Fibroblast of lung (primary cell): Measurements from ENCODE around the gene NCOR1. TPM values are rescaled to one million over a fixed set of nuclear protein-coding genes. Genes with fewer than 3 reads are reported as not detected.

ENCODE experiments used
- DNase-seq, 2 donors: peaks; one replicate each; pipeline versions ENCODE4 v3.0.0 to v3.0.0-alpha.2; 2010; ENCODE audit warnings: low read depth in 2 of 2
- H2AFZ ChIP-seq: 2 replicates; pipeline ENCODE4 v1.5.1; 2012; ENCODE audit warnings: low read length, control low read depth, inconsistent platforms
- H3K27ac ChIP-seq: 2 replicates; pipeline ENCODE4 v1.5.1; 2011; ENCODE audit warnings: low read length, control low read depth; ENCODE audit not compliant: insufficient read depth
- H3K27me3 ChIP-seq: 2 replicates; pipeline ENCODE4 v1.5.1; 2011; ENCODE audit warnings: mild to moderate bottlenecking, low read length; ENCODE audit not compliant: control insufficient read depth, insufficient read depth
- H3K36me3 ChIP-seq: 2 replicates; pipeline ENCODE4 v1.5.1; 2011; ENCODE audit warnings: low read length; ENCODE audit not compliant: control insufficient read depth, insufficient read depth
- H3K4me1 ChIP-seq: 2 replicates; pipeline ENCODE4 v1.5.1; 2011; ENCODE audit warnings: low read length; ENCODE audit not compliant: control insufficient read depth, insufficient read depth; ENCODE audit errors: extremely low read depth
- H3K4me2 ChIP-seq: 2 replicates; pipeline ENCODE4 v1.5.1; 2011; ENCODE audit warnings: low read length, control low read depth; ENCODE audit not compliant: insufficient read depth; ENCODE audit errors: extremely low read depth
- H3K4me3 ChIP-seq, 4 experiments: fragments of 200-600 bp in 1 of 4; sonication (generic) in 1 of 4; replicated peaks in 1 of 4; 2 replicates each; pipeline ENCODE4 v1.5.1; 2011 to 2016; ENCODE audit warnings: low read length in 4 of 4, low read depth in 3 of 4, mild to moderate bottlenecking in 3 of 4, control low read depth in 2 of 4, inconsistent platforms in 1 of 4, mixed read lengths in 1 of 4; ENCODE audit not compliant: insufficient read depth in 1 of 4; ENCODE audit errors: control extremely low read depth in 1 of 4
- H3K79me2 ChIP-seq: 2 replicates; pipeline ENCODE4 v1.5.1; 2012; ENCODE audit warnings: mild to moderate bottlenecking, low read length, inconsistent platforms; ENCODE audit not compliant: control insufficient read depth, insufficient read depth
- H3K9ac ChIP-seq: 2 replicates; pipeline ENCODE4 v1.5.1; 2011; ENCODE audit warnings: mild to moderate bottlenecking, low read length, control low read depth; ENCODE audit not compliant: insufficient read depth
- H3K9me3 ChIP-seq: 2 replicates; pipeline ENCODE4 v1.5.1; 2012; ENCODE audit warnings: low read depth, low read length; ENCODE audit not compliant: control insufficient read depth, insufficient read depth
- H4K20me1 ChIP-seq: 2 replicates; pipeline ENCODE4 v1.5.1; 2011; ENCODE audit warnings: low read length; ENCODE audit not compliant: control insufficient read depth, insufficient read depth; ENCODE audit errors: extremely low read depth
- CTCF ChIP-seq, 2 donors: IDR thresholded peaks in 1 of 2; conservative IDR thresholded peaks in 1 of 2; 1 replicate in 1 of 2; 2 replicates in 1 of 2; pipeline ENCODE4 v1.5.1; 2011 to 2012; ENCODE audit warnings: low read length in 2 of 2, control low read depth in 1 of 2, inconsistent platforms in 1 of 2, low read depth in 1 of 2, mild to moderate bottlenecking in 1 of 2
- EZH2 ChIP-seq: IDR thresholded peaks from 2 replicates; pipeline ENCODE4 v1.5.1; 2012; ENCODE audit warnings: low read length, control low read depth, mild to moderate bottlenecking; ENCODE audit errors: missing control alignments
- polyA plus RNA-seq, 2 donors: library from polyadenylated mRNA; depleted of rRNA in 1 of 2; stranded (reverse) in 1 of 2; unstranded in 1 of 2; fragments of >200 nt; gene quantifications; 2 replicates each; pipeline ENCODE4 v1.2.1, GENCODE V29; 2011 to 2012; ENCODE audit warnings: missing spikeins in 1 of 2
- total RNA-seq: library from RNA; depleted of rRNA; stranded (reverse); fragments of >200 nt; gene quantifications from 2 replicates; pipeline ENCODE4 v1.2.1, GENCODE V29; 2014

The NCOR1 gene
- total and polyA plus RNA-seq, 2 donors (not counting 1 experiment from before 2014, with no cell fraction given) = 67.6 to 106 TPM

DNA sequence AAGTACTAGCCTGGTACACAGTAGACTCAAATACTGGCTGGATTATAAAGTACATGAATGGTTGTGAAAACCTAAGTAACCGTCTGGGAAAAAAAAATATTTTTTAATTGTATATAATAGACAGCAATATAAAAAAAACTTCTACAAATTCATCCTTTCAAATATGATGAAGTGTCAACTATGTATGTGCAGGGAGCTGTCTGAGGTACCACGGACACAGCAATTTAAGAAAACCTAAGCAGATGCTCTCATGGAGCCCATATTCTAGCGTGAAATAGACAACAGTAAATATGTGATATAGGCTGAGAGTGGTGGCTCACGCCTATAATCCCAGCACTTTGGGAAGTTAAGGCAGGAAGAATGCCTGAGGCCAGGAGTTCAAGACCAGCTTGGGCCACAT is 111.1 kb downstream of the NCOR1 start:
- Histone ChIP-seq H3K4me2 (no peak overlapping the region), H3K27me3 (no peaks in the 10 kb centered on the region), H3K36me3 (peaks cover 2% of the 10 kb centered on the region), H3K9me3 (no peaks in the 10 kb centered on the region), H4K20me1 (no peaks in the 10 kb centered on the region), H3K4me3 (no peak overlapping the region), H3K9ac (no peak overlapping the region), H3K4me1 (peaks cover 4% of the 10 kb centered on the region), H2AFZ (no peak overlapping the region), H3K27ac (no peak overlapping the region), H3K79me2 (no peaks in the 10 kb centered on the region)
- no peak for DNase-seq
- no peak for TF ChIP-seq EZH2

DNA sequence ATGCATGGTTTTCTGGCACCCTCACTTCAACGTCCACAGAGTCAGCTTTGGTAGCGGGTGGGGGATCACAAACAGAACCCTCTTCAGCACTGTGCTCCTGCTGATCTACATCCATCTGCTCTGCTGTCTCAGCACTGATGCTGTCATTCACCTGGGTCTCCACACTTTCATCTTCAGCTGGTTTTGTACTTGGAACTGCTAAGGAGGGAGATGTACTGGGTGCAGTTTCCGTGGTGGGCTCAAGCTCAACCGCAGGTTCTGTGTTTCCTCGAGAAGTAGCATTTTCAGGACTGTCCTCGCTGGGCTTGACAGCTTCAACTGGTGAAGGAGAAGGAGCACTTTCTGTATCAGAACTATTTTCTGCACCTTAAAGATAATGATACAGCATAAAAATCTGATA is 113.9 kb downstream of the NCOR1 start:
- Histone ChIP-seq H3K4me2 (no peak overlapping the region), H2AFZ (no peak overlapping the region), H3K4me3 (no peak overlapping the region), H3K79me2 (no peaks in the 10 kb centered on the region), H3K9me3 (no peaks in the 10 kb centered on the region), H3K27ac (no peak overlapping the region), H3K36me3 (peaks cover 13% of the 10 kb centered on the region), H3K27me3 (no peaks in the 10 kb centered on the region), H3K4me1 (peaks cover 4% of the 10 kb centered on the region), H3K9ac (no peak overlapping the region), H4K20me1 (no peaks in the 10 kb centered on the region)
- TF ChIP-seq CTCF (conservative IDR thresholded peaks at IDR 0.05 in 1 of 2, IDR thresholded peaks at IDR 0.05 in 1 of 2; ENCODE audit: low read depth in 1 of 2, low read length in 2 of 2) (no peak), EZH2 (no peak)
- DNase-seq = no peak

DNA sequence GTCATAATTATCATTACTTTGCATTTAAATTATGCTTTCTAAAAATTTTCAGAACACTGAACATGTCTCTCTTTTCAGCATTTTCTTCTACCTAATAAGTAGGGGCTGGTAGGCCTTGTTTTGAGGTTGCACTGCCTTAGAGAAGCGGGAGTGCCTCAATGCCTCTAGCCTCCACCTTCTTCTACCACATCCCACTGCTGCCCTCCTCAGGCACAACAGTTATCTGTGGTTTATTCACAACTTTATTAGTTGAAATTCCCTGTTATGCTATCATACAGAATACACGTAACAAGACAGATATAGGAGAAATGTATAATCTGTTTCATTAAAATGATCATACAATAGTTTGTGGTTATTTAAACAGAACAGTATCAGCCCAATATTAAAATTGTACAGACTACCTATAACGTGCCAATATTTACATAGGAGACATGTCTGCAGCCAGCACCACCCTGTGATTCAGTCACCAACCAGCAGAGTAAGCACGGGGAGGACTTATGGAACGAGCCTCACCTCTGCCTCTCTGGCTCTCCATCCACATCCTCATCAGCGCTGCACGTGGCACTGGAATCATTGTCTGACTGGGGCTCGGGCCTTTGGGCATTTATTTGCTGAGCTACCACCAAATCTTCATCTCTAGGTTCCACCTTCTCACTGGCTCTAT is 114.5 kb downstream of the NCOR1 start:
- Histone ChIP-seq H3K27ac (no peak overlapping the region), H3K9me3 (no peaks in the 10 kb centered on the region), H3K36me3 (peaks cover 13% of the 10 kb centered on the region), H3K79me2 (no peaks in the 10 kb centered on the region), H3K27me3 (no peaks in the 10 kb centered on the region), H3K9ac (no peak overlapping the region), H4K20me1 (no peaks in the 10 kb centered on the region), H2AFZ (no peak overlapping the region), H3K4me3 (no peak overlapping the region), H3K4me2 (no peak overlapping the region), H3K4me1 (peaks cover 2% of the 10 kb centered on the region)
- TF ChIP-seq EZH2 = no peak
- TF ChIP-seq CTCF (conservative IDR thresholded peaks at IDR 0.05 in 1 of 2, IDR thresholded peaks at IDR 0.05 in 1 of 2; ENCODE audit: low read depth in 1 of 2, low read length in 2 of 2) = no peak
- peak; percentile 8 to 17 for DNase-seq
